Endodermal cell (in vitro differentiated cells): ENCODE data around the gene DNM3. TPM values are rescaled to one million over a fixed set of nuclear protein-coding genes. Genes with fewer than 3 reads are reported as not detected.

Experiments used
- DNase-seq: peaks from one replicate; pipeline ENCODE4 v3.0.0-alpha.2; 2017
- H3K27ac ChIP-seq: 2 replicates; pipeline ENCODE4 v1.5.1; 2013; ENCODE audit warnings: mild to moderate bottlenecking, low read depth, low read length, moderate library complexity
- H3K27me3 ChIP-seq: 2 replicates; pipeline ENCODE4 v1.6.1; 2013; ENCODE audit warnings: mild to moderate bottlenecking, low read length, moderate library complexity; ENCODE audit not compliant: insufficient read depth, control insufficient read depth, poor library complexity, severe bottlenecking
- H3K36me3 ChIP-seq: 2 replicates; pipeline ENCODE4 v1.7.0; 2013; ENCODE audit warnings: mild to moderate bottlenecking, low read length, moderate library complexity; ENCODE audit not compliant: control insufficient read depth, insufficient read depth
- H3K4me1 ChIP-seq: one replicate; pipeline ENCODE4 v1.7.0; 2013; ENCODE audit warnings: low read length; ENCODE audit not compliant: control insufficient read depth, insufficient read depth
- H3K4me3 ChIP-seq: 2 replicates; pipeline ENCODE4 v1.5.1; 2013; ENCODE audit warnings: mild to moderate bottlenecking, low read length, moderate library complexity
- H3K9ac ChIP-seq: 2 replicates; pipeline ENCODE4 v1.6.1; 2013; ENCODE audit warnings: mild to moderate bottlenecking, low read length, moderate library complexity; ENCODE audit not compliant: poor library complexity, severe bottlenecking; ENCODE audit errors: extremely low read depth
- H3K9me3 ChIP-seq: 2 replicates; pipeline ENCODE4 v1.6.1; 2013; ENCODE audit warnings: mild to moderate bottlenecking, low read length, moderate library complexity; ENCODE audit not compliant: control insufficient read depth
- H3K27ac Mint-ChIP-seq: 2 replicates; pipeline ENCODE4 v1.8.0; 2020; ENCODE audit warnings: mixed read lengths
- H3K27me3 Mint-ChIP-seq: 2 replicates; pipeline ENCODE4 v1.8.0; 2021; ENCODE audit warnings: mild to moderate bottlenecking, mixed read lengths; ENCODE audit not compliant: insufficient read depth
- H3K36me3 Mint-ChIP-seq: 2 replicates; pipeline ENCODE4 v1.8.0; 2020; ENCODE audit warnings: low read depth, mixed read lengths
- H3K4me1 Mint-ChIP-seq: 2 replicates; pipeline ENCODE4 v1.8.0; 2020; ENCODE audit warnings: mixed read lengths
- H3K4me3 Mint-ChIP-seq: 2 replicates; pipeline ENCODE4 v1.8.0; 2020; ENCODE audit warnings: mild to moderate bottlenecking, moderate library complexity, mixed read lengths
- H3K9me3 Mint-ChIP-seq: 2 replicates; pipeline ENCODE4 v1.8.0; 2020; ENCODE audit warnings: mild to moderate bottlenecking, mixed read lengths
- WGBS, 2 experiments: methylation state at CpG; one replicate each; pipeline versions ENCODE4 v1.1.5 to v1.1.7; 2013; ENCODE audit warnings: missing lambda C conversion rate in 2 of 2, mixed read lengths in 1 of 2; ENCODE audit not compliant: insufficient coverage in 1 of 2, insufficient read length in 1 of 2; 5-methylcytosine and 5-hydroxymethylcytosine counted together
- total RNA-seq, 2 donors: library from RNA; stranded (reverse); fragmentation: NEBNext Ultra II Directional in 1 of 2; extraction: Animal tissue kit (Norgen Biotek cat#: 25700) in 1 of 2; gene quantifications; 2 replicates in 1 of 2; 3 replicates in 1 of 2; pipeline ENCODE4 v1.2.1, GENCODE V29; 2021
- TF ChIP-seq, protein P1 (sequence below): fragments of 200-600 bp; sonication (generic); conservative IDR thresholded peaks from 2 replicates; pipeline ENCODE4 v1.5.0; 2021; ENCODE audit warnings: antibody characterized with exemption, mild to moderate bottlenecking

The DNM3 gene
- total RNA-seq, 2 donors from 2014 or later = 0.53 to 1.8 TPM

DNA sequence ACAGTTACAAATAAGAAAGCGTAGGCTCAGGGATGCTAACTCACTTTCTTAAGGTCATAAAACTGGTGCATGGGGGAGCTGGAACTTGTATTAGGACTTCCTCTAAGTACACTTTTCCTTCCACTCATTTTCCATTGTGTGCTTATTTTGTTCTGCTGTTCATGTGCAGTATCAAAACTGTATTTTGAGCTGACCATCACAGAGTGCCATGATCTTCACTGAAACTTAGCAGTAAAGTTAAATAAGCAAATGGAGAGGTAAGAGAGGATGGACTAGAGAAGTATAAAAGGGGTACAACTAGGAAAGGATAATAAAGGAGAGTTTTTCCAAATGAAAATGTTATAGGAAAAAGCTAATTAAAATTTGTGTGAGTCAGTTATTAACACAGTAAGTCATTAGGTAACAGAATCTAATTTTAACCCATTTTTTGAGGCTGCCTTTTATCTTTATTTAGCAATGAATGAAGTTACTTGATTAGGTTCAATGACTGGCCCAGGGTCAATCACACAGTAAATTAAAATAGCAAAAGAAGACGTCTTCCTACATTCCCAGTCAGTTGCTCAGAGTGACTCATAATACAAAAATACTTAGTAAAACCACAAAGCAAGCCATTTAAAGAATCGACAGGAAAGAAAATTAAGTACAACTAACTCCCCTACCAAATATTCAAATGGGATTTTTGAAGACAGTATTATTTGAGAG lies 413.4 kb downstream of the DNM3 start:
- no peaks in the 10 kb centered on the region for H3K4me1 ChIP-seq
- WGBS, 2 experiments = 81 to 100% methylated on average over 1 to 3 of the region's 3 CpGs
- Mint-ChIP-seq H3K27me3 (no peaks in the 10 kb centered on the region), H3K4me3 (no peak overlapping the region), H3K4me1 (no peaks in the 10 kb centered on the region), H3K27ac (no peak overlapping the region), H3K9me3 (no peaks in the 10 kb centered on the region), H3K36me3 (no peaks in the 10 kb centered on the region)
- TF ChIP-seq, protein P1, sequence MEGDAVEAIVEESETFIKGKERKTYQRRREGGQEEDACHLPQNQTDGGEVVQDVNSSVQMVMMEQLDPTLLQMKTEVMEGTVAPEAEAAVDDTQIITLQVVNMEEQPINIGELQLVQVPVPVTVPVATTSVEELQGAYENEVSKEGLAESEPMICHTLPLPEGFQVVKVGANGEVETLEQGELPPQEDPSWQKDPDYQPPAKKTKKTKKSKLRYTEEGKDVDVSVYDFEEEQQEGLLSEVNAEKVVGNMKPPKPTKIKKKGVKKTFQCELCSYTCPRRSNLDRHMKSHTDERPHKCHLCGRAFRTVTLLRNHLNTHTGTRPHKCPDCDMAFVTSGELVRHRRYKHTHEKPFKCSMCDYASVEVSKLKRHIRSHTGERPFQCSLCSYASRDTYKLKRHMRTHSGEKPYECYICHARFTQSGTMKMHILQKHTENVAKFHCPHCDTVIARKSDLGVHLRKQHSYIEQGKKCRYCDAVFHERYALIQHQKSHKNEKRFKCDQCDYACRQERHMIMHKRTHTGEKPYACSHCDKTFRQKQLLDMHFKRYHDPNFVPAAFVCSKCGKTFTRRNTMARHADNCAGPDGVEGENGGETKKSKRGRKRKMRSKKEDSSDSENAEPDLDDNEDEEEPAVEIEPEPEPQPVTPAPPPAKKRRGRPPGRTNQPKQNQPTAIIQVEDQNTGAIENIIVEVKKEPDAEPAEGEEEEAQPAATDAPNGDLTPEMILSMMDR = no peak
- H3K27me3 ChIP-seq = no peaks in the 10 kb centered on the region
- H3K36me3 ChIP-seq = no peaks in the 10 kb centered on the region
- no peak overlapping the region for H3K27ac ChIP-seq
- DNase-seq = no peak
- no peak overlapping the region for H3K9ac ChIP-seq
- H3K9me3 ChIP-seq = no peaks in the 10 kb centered on the region
- no peak overlapping the region for H3K4me3 ChIP-seq

DNA sequence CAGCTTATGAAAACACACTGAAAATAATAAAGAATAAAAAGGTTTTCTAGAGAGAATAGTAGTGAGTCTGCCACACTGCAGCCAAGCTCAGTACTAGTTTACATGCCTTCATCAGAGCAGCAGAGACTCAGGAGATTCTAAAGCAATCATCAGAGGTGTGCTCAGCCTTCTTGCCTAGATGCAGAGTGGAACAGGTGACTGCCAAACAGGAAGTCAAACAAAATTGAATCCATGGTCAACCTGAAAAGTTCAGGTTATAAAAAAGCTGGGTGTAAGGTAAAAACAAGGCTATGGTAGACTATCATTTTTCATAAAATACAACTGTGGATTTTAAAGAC lies 413.9 kb downstream of the DNM3 start:
- H3K4me3 Mint-ChIP-seq = no peak overlapping the region
- no peak overlapping the region for H3K27ac Mint-ChIP-seq
- TF ChIP-seq, protein P1 = no peak
- no peaks in the 10 kb centered on the region for H3K9me3 Mint-ChIP-seq
- Histone ChIP-seq H3K4me1 (no peaks in the 10 kb centered on the region), H3K36me3 (no peaks in the 10 kb centered on the region), H3K4me3 (no peak overlapping the region), H3K9me3 (no peaks in the 10 kb centered on the region), H3K9ac (no peak overlapping the region), H3K27me3 (no peaks in the 10 kb centered on the region), H3K27ac (no peak overlapping the region)
- no peaks in the 10 kb centered on the region for H3K36me3 Mint-ChIP-seq
- no peaks in the 10 kb centered on the region for H3K4me1 Mint-ChIP-seq
- DNase-seq = no peak
- H3K27me3 Mint-ChIP-seq = no peaks in the 10 kb centered on the region

DNA sequence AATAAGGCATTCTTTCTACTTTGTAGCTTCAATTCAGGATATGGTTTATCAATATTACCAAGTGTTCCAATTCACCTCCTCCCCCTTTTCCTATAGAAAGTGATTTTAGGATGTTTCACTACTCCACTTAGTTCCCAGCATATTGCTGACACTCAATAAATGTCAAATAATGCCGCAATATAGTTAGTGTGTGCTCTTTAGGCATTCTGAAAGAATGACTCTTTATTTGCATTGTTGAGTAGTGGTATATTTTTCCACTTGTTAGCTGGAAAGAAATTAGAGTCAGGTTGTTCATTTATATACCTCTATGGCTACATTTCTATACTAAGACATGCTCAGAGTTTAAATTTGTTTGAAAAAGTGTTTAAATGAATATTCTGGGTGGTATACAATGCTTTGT lies 424.6 kb downstream of the DNM3 start:
- H3K27me3 Mint-ChIP-seq = no peaks in the 10 kb centered on the region
- TF ChIP-seq, protein P1 = no peak
- no peak overlapping the region for H3K27ac Mint-ChIP-seq
- no peaks in the 10 kb centered on the region for H3K36me3 Mint-ChIP-seq
- no peaks in the 10 kb centered on the region for H3K9me3 Mint-ChIP-seq
- no peak overlapping the region for H3K9ac ChIP-seq
- no peak overlapping the region for H3K4me3 ChIP-seq
- no peak overlapping the region for H3K4me3 Mint-ChIP-seq
- no peaks in the 10 kb centered on the region for H3K4me1 ChIP-seq
- H3K4me1 Mint-ChIP-seq = no peaks in the 10 kb centered on the region
- H3K36me3 ChIP-seq = no peaks in the 10 kb centered on the region
- no peak overlapping the region for H3K27ac ChIP-seq
- DNase-seq = no peak
- H3K27me3 ChIP-seq = no peaks in the 10 kb centered on the region
- no peaks in the 10 kb centered on the region for H3K9me3 ChIP-seq
- 83% methylated on average over 1 of the region's 1 CpG; no CpG with 5 or more reads in 1 of the 2 experiments for WGBS, 2 experiments
